Duodenal mucosa (tissue), 2 donors: ENCODE results near the gene SH3RF3.

Source experiments
- H3K27ac ChIP-seq: one replicate; pipeline ENCODE4 v1.7.0; 2013; ENCODE audit warnings: low read depth, low read length
- H3K27me3 ChIP-seq, 2 donors: one replicate each; pipeline ENCODE4 v1.7.0; 2013; ENCODE audit warnings: low read length in 2 of 2, control low read depth in 1 of 2; ENCODE audit not compliant: insufficient read depth in 2 of 2, control insufficient read depth in 1 of 2
- H3K36me3 ChIP-seq, 2 donors: one replicate each; pipeline ENCODE4 v1.7.0; 2013; ENCODE audit warnings: low read length in 2 of 2, control low read depth in 1 of 2; ENCODE audit not compliant: insufficient read depth in 2 of 2, control insufficient read depth in 1 of 2
- H3K4me1 ChIP-seq, 2 donors: one replicate each; pipeline ENCODE4 v1.7.0; 2013; ENCODE audit warnings: low read length in 2 of 2, control low read depth in 1 of 2; ENCODE audit not compliant: insufficient read depth in 2 of 2, control insufficient read depth in 1 of 2
- H3K4me3 ChIP-seq, 2 donors: one replicate each; pipeline ENCODE4 v1.7.0; 2013; ENCODE audit warnings: low read length in 2 of 2, low read depth in 1 of 2
- H3K9ac ChIP-seq, 2 donors: one replicate each; pipeline ENCODE4 v1.7.0; 2013; ENCODE audit warnings: low read length in 2 of 2, low read depth in 1 of 2
- H3K9me3 ChIP-seq, 2 donors: one replicate each; pipeline ENCODE4 v1.7.0; 2013; ENCODE audit warnings: low read length in 2 of 2, control low read depth in 1 of 2; ENCODE audit not compliant: control insufficient read depth in 1 of 2

SH3RF3 gene

GRCh38 chr2:109287838-109288237 is 158.8 kb downstream of the SH3RF3 start:
- Histone ChIP-seq H3K4me3 (no peak overlapping the region), H3K9ac (no peak overlapping the region), H3K27me3 (no peaks in the 10 kb centered on the region), H3K36me3 (no peaks in the 10 kb centered on the region), H3K27ac (no peak overlapping the region), H3K9me3 (no peaks in the 10 kb centered on the region), H3K4me1 (peaks cover 0 to 7% of the 10 kb centered on the region in 2 donors)

- no peak overlapping the region for H3K4me3 ChIP-seq
- H3K4me1 ChIP-seq, result peaks cover 0 to 7% of the 10 kb centered on the region in 2 donors
- H3K27ac ChIP-seq, result no peak overlapping the region
Measured at GRCh38 chr2:109288544-109289368, 159.8 kb downstream of the SH3RF3 start.

GRCh38 chr2:109289504-109290222 is 160.7 kb downstream of the SH3RF3 start:
- Histone ChIP-seq H3K27ac (no peak overlapping the region), H3K9me3 (no peaks in the 10 kb centered on the region), H3K9ac (no peak overlapping the region), H3K27me3 (no peaks in the 10 kb centered on the region), H3K4me3 (no peak overlapping the region), H3K36me3 (no peaks in the 10 kb centered on the region), H3K4me1 (peaks cover 0 to 7% of the 10 kb centered on the region in 2 donors)

More at GRCh38 chr2:109288544-109289368, 159.8 kb downstream of the SH3RF3 start:
- Histone ChIP-seq H3K9me3 (no peaks in the 10 kb centered on the region), H3K9ac (no peak overlapping the region), H3K27me3 (no peaks in the 10 kb centered on the region), H3K36me3 (no peaks in the 10 kb centered on the region)

- no peak overlapping the region for H3K9ac ChIP-seq
- H3K4me1 ChIP-seq, result no peaks in the 10 kb centered on the region
- H3K4me3 ChIP-seq, result no peak overlapping the region
- H3K27me3 ChIP-seq, result no peaks in the 10 kb centered on the region
- no peaks in the 10 kb centered on the region for H3K36me3 ChIP-seq
- H3K9me3 ChIP-seq, result no peaks in the 10 kb centered on the region
- no peak overlapping the region for H3K27ac ChIP-seq
Measured at GRCh38 chr2:109290887-109291643, 162.1 kb downstream of the SH3RF3 start.

GRCh38 chr2:109292386-109292785 is 163.4 kb downstream of the SH3RF3 start:
- H3K9ac ChIP-seq, result no peak overlapping the region
- no peaks in the 10 kb centered on the region for H3K27me3 ChIP-seq
- no peaks in the 10 kb centered on the region for H3K9me3 ChIP-seq
- no peaks in the 10 kb centered on the region for H3K4me1 ChIP-seq
- no peak overlapping the region for H3K27ac ChIP-seq
- no peak overlapping the region for H3K4me3 ChIP-seq
- H3K36me3 ChIP-seq, result no peaks in the 10 kb centered on the region

GRCh38 chr2:109293663-109294062 is 164.7 kb downstream of the SH3RF3 start:
- Histone ChIP-seq H3K4me3 (no peak overlapping the region), H3K9ac (no peak overlapping the region), H3K9me3 (no peaks in the 10 kb centered on the region), H3K4me1 (no peaks in the 10 kb centered on the region), H3K36me3 (no peaks in the 10 kb centered on the region), H3K27me3 (no peaks in the 10 kb centered on the region), H3K27ac (no peak overlapping the region)

- Histone ChIP-seq H3K4me3 (no peak overlapping the region), H3K9me3 (no peaks in the 10 kb centered on the region), H3K9ac (no peak overlapping the region), H3K4me1 (no peaks in the 10 kb centered on the region), H3K27ac (no peak overlapping the region), H3K27me3 (no peaks in the 10 kb centered on the region), H3K36me3 (no peaks in the 10 kb centered on the region)
Measured at GRCh38 chr2:109294523-109294922, 165.5 kb downstream of the SH3RF3 start.

GRCh38 chr2:109295070-109295780 is 166.2 kb downstream of the SH3RF3 start:
- Histone ChIP-seq H3K4me1 (no peaks in the 10 kb centered on the region), H3K27ac (no peak overlapping the region), H3K27me3 (no peaks in the 10 kb centered on the region), H3K9ac (no peak overlapping the region), H3K9me3 (no peaks in the 10 kb centered on the region), H3K4me3 (no peak overlapping the region), H3K36me3 (no peaks in the 10 kb centered on the region)

GRCh38 chr2:109295781-109296117 is 166.7 kb downstream of the SH3RF3 start:
- Histone ChIP-seq H3K9me3 (no peaks in the 10 kb centered on the region), H3K4me3 (no peak overlapping the region), H3K4me1 (no peaks in the 10 kb centered on the region), H3K36me3 (no peaks in the 10 kb centered on the region), H3K27ac (no peak overlapping the region), H3K9ac (no peak overlapping the region), H3K27me3 (no peaks in the 10 kb centered on the region)
